HG02943 (cell line): Measurements from ENCODE around the gene ATL1.
"Not testable (repeated sequence)": the region's sequence is repeated elsewhere in the genome, so short reads cannot be mapped to it uniquely, and the experiment has no call there.

Source experiments
- ATAC-seq: cut with Tn5 transposase; IDR thresholded peaks from one replicate; pipeline ENCODE4 v1.9.1; 2021; ENCODE audit warnings: mild to moderate bottlenecking, low read depth, moderate library complexity; ENCODE audit not compliant: unreplicated experiment

Gene ATL1

DNA sequence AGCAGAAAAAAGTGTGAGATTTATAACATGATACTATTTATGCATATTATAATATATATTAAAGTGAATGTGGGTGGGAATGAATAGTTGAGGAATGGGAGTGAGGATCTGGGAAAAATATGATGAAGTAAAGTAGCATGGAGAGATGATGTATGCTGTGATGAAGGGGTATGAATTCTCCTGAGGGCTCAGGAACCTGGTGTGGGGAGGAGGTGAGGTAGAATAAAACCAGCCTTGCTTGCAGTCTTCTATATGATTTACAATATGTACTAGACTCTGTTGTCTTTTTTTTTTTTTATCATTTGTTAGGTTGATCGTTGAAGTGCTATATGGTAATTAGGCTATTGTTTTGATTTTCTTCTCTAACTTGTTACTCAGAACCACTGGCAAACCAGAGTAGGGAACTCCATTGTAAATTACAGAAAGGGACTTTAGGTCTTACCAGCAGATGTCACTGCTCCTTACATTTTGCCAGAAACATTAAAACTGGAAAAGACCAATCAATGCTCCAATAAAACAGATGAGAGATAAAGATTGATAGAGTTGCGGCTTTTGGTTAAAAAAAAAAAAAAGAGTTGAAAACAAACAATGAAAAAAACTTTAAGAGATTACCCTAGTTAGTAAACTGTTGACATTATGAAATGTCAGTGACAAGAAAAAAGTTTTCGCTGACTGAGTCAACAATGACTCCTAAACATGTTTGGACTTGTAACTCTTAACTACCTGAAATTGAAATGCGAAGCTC is 39.9 kb downstream of the ATL1 start:
- ATAC-seq, result no peak

DNA sequence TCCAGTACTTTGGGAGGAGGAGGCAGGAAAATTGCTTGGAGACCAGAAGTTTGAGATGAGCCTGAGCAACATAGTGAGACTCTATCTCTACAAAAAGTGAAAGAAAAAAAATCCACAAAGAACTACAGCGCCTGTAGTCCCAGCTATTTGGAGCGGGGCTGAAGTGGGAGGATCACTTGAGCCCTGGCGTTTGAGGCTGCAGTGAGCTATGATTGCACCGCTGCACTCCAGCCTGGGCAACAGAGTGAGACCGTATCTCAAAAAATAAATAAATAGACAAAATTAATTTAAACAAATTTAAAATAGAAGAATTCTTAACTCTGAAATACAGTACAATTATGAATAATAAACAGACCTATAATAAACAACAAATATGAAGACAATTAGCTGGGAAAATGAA is 40.9 kb downstream of the ATL1 start:
- no peak for ATAC-seq

DNA sequence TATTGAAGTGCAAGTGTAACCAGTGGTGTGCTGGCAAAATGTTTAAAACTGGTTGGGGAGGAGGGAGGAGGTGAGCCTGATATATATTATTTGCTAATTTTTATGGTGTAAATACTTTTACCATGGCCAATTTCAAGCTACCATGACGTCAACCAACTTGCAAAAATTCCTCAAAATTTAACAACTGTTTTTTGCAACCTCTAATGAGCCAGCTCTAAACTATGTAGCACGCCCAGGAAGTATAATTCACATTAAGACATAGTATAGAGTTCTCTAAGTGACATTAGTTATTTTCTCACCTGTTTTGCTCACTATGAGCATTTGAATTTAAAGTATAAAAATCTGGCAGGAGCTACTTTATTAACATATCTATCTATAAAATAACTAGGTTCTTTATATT is 41.4 kb downstream of the ATL1 start:
- no peak for ATAC-seq

DNA sequence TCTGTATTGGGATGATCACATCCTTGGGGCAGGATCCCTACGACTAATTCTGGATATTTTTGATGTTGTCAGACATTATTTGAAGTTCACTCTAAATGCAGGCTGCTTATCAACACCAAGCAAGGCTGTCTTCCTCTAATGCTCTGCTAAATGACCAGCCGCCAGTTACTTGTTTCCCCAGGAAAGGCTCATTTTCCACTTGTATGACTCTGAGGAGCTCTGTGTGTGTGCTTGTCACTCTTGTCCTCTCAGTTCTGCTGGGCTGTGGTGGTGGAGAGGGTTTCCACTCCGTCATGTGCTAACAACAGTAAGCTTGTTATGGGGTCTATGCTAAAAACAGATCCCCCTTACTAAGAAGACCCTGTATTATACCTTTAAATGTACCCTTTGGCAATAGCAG is 42.1 kb downstream of the ATL1 start:
- no peak for ATAC-seq

DNA sequence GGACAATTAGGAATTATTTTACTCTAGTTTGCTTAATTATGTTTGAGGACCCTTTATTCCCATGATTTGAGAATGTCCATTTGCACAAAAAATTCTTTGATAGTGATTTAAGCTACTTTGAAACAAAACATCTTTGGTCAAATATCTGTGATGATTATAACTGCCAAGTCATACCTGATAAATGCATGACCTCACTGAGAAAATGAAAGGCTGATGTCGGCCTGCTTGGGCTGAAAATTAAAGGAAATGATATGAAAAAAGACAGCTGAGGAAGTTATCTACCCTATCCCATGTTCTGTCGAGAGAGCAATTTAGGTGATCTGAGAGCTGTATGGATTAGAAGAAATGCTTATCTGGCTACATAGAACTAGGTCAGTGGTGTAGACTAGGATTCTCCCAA is 43.6 kb downstream of the ATL1 start:
- ATAC-seq, result no peak

DNA sequence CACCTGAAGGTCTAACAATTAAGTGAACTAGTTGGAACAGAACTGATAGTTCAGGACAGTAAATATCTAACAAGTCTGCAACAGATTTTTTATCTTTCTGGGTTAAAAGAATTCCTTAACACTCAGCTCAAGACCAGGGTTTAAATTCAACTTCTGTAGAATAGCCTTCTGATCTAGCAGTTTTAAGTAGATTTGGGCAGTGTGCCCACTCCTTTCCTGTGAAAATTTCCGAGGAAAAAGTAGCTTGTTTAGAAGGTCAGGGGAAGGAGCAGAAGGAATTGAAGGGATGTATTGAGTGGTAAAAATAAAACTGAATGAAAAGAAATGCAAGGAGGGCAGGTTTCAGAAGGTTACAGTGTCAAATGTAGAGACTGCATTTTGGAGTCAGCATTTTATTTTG is 45.8 kb downstream of the ATL1 start:
- no peak for ATAC-seq

DNA sequence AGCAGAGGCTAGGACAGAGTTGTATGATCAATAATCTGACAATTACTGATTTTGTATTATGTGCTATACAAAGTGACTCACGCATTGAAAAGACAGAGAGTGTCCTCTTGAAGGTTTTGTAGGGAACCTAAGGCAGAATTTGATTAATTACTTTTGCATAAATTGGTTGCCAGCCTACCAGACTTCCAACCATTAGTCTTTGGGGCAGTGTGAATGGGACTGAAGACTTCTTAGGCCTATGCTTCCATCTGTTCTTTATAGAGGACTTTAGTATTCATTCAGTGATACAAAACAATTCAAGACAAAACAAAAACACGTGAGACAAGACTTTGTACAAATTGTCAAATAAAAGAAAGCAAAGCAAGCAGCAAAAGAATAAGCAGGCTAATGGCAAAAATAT is 46.5 kb downstream of the ATL1 start:
- ATAC-seq, result no peak

DNA sequence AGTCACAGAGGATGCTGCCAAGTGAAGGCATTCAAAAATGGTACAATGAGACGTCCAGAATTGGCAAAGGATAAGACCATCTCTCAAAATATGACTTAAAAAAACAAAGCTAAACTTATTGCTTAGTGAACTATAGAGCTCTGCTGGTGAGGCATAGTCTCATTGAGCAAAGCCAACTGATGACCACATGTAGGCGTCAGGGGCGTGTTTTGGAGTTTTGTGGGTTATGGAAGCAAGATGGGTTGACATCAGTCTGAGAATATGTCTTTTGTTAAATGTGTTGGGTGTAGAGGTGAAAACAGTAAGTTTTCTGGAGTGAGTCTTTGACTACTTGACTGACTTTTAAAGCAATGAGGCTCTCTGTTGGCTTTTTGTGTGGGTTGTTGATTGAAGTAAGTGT is 47.2 kb downstream of the ATL1 start:
- ATAC-seq, result no peak

DNA sequence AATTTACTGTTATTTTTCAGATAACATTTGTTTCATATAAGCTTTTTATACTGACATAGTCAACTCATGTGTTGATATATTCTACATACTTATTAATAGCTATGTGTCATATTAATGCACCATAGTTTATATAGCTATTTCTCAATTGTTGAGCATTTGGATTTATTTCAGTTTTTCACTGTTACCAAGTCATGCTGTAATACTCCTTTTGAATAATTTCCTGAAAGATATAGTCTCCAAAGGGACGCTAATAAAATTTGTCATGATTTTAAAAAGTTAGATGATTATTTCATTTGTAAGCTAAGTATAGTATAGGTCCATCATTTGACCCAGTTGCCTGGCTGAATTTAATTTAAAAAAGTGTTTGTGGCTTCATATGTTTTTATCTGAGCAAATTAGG is 47.8 kb downstream of the ATL1 start:
- no peak for ATAC-seq

DNA sequence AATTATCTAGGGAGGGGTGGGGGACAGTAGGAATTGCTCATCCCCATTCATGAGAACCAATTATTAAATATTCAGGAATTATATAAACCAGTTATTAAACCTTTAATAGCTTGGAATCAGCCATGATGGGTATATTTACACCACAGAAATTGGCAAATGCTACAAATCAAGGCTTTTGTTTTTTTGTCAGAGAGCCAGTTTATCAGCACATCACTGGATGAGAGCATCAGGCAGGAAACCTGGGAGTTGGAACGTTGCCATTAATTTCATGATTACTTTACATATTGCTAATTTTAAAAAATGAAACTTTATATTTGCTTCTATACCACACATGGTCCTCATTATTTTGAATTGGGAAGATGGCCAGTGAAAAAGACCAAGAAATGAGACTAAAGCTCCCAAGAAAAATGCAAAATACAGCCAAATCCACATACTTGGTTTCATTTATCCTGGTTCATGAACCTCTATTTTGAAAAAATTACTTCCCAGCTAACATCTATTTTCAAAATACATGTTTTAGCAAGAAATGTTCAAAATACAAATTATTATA is 48.4 kb downstream of the ATL1 start:
- no peak for ATAC-seq

DNA sequence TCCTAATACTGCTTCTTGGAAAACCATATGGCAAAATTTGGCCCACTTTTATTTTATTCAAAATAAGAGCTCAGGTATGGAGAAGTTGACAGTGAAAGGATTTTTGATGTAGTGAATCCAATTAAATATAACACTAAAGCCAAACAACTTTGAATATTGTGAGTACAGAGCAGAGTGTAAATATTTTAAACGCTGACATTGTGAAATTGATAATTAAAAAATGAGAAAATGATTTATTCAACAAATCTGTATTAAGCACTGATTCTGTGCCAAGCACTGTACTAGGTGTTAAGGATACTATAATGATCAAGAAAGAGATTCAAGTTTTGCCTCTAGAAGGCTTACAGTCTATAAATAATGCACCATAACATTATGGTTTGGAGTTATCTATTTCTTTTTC is 50.5 kb downstream of the ATL1 start:
- no peak for ATAC-seq

DNA sequence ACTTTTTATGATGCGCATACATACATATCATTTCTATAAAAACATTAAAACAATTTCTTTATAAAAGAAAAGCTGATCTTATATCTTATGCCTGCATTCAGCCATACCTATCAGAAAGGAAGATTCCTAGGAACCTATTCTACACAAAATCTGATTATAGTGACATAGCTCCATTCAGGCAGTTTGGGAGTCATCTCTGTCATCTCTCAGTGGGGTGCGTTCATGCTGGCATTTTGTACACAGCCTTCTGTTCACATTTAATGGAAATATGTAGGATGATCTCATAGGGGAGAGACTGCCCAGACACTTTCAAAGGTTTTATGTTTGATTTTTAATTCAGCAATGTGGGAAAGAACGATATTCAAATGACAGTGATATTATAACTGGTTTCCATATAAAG is 52.9 kb downstream of the ATL1 start:
- no peak for ATAC-seq

DNA sequence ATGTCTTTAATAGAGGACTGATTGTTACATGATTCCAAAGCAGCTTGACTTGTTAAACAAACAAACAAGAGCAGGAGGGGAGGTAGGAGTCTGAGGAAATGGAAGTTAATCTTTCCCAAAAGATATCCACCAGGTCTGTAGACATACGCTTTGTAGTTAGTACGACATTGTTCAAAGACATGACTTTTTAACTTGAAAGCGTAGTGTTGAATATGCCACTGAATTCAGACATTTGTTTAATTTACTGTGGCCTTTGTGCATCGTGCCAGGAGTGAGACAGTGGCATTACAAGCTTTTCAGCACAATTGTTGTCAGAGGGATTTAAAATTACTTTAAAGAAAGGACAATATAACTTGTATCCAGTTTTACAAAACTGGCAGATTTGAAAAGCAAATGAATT is 55.1 kb downstream of the ATL1 start:
- no peak for ATAC-seq

DNA sequence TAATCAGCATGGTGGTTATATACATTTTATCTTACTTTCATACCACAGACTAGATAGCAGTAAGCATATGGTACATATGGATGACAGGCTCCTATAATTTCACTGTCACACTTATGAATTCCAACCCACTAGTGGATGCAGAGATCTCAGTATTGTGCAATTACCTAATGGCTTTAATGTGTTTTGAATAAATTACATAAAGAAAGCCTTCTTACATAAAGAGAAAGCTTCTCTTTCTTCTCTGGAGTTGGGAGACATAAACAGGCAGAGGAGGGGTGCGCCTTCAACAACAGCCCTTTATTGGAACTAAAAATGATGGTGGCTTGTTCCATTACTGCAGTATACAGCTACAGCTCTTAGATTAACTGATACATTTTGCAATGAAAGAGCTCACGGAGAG is 55.6 kb downstream of the ATL1 start:
- ATAC-seq, result no peak

DNA sequence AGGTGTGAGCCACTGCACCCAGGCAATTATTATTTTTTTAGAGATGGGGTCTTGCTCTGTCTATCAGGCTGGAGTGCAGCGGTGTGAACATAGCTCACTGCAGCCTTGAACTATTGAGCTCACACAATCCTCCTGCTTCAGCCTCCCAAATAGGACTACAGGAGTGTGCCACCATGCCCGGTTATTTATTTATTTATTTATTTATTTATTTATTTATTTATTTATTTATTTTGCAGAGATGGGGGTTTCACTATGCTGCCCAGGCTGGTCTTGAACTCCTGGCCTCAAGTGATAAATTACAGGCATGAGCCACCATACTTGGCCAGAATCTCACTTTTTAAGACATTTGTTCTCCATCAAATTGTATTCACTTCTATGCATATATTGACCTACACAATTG is 56.3 kb downstream of the ATL1 start:
- no peak for ATAC-seq

DNA sequence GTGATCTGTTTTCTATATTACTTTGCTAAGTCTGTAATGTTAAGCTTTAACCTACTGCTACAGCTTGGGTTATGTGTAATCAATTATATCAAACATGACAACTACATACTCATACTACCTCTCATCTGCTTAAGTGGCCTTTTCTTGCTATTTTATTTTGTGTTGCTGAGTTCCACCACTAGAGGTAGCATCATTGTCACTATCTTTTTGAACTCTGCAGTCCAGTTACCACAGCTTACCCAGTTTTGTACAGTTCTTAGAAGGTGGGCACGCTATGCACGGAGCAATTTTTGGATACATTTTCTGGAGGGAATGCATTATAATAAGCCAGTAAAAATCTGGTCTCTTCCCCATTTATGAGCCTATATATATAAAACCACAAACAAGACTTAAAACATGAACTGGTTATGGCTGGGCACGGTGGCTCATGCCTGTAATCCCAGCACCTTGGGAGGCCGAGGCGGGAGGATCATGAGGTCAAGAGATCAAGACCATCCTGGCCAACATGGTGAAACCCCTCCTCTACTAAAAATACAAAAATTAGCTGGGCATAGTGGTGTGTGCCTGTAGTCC is 59.7 kb downstream of the ATL1 start:
- ATAC-seq, result no peak

DNA sequence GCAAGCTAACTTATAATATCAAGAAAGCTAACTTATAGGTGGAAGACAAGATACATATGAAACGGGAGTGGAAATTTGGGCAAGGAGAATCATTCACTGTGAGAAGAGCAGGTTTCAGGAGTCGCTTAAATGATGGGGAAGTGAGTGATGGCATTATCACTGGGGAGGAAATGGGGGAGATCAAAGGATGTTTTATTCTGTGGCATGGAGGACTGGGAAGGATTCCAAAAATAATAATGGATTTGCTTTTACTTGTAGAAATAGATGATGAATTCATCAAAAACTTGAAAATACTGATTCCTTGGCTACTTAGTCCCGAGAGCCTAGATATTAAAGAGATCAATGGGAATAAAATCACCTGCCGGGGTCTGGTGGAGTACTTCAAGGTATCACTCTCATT is 60.4 kb downstream of the ATL1 start:
- no peak for ATAC-seq

DNA sequence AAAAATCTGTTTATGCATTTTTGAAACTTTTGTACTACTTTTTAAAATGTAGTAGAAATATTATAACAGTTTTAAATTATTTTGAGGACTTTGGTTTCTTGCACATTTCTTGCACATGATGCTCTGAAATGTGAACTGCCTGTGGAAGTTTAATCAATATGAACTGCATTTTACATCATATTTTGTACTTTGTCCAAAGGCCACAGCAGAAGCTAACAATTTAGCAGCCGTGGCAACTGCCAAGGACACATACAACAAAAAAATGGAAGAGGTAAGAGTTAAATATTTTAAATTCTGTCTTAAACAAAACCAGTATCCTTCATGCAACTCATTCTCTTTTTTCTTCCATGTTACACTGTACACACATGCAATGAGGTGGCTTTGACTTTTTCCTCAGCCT is 63.0 kb downstream of the ATL1 start:
- no peak for ATAC-seq

DNA sequence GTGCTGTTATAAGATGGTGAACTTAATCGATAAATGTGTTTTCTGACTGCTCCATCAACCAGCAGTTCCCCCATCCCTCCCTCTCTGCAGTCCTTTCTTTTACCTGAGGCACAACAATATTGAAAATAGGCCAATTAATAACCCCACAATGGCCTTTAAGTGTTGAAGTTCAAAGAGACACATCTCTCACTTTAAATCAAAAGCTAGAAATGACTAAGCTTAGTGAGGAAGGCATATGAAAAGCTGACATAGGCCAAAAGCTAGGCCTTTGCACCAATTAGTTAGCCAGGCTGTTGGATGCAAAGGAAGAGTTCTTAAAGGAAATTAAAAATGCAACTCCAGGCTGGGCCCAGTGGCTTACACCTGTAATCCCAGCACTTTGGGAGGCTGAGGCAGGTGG is 64.5 kb downstream of the ATL1 start:
- no peak for ATAC-seq

DNA sequence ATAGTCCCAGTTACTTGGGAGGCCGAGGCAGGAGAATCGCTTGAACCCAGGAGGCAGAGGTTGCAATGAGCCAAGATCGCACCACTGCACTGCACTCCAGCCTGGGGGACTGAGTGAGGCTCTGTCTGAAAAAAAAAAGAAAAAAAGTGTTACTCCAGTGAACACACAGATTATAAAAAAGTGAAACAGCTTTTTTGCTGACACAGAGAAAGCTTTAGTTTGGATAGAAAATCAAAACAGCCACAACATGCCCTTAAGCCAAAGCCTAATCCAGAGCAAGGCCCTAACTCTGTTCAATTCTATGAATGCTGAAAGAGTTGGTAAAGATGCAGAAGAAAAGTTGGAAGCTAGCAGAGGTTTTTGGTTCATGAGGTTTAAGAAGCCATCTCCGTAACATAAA is 65.0 kb downstream of the ATL1 start:
- not testable (repeated sequence) for ATAC-seq

DNA sequence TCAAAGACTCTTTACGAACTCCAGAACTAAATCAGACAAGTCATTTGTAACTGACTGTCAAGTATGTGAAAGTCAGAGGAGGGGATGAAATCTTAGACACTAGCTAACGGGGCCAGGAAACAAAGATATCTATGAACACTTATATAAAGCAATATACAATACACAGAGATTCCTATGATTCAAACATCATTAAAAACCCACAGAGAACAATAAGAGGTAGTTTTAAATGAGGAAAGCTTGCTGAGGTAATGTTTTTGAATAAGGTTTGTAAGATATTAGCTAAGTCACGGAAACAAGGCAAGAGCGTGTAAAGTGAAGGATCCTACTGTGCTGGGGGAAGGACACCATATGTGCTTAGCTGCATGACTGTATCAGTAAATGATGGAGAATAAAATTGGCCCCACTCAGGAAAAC is 71.5 kb downstream of the ATL1 start:
- ATAC-seq, result no peak

DNA sequence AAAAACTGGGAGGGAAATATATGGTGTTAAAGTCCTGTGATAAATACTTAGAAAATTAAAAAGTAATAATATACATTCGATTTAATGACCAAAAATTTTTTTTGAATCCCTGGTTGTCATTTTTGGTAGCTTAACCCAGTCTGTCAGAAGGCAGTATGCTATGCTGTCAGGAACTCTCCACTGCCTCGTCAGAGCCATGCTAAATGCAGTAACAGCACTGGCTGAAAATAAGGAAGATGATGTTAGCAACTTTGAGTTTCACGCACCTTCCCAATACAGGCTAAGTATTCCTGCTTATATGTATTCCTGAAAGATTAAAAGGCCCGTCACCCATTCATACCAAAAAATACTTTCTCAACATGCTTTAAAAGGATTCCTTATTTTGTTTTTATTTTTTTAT is 74.0 kb downstream of the ATL1 start:
- no peak for ATAC-seq
